BJ (cell line): Measurements from ENCODE around the gene PLAU. TPM values are rescaled to one million over a fixed set of nuclear protein-coding genes. Genes with fewer than 3 reads are reported as not detected.

ENCODE experiments used
- CTCF ChIA-PET: fragments of 350-600 bp; formaldehyde crosslinking; extraction: SDS; loops from one replicate; lab custom pipeline; 2021; ENCODE audit warnings: antibody characterized with exemption, inconsistent platforms; lab: Yijun Ruan, JAX
- POLR2A ChIA-PET: fragments of 300-600 bp; sonication (Branson Sonifier 250); formaldehyde crosslinking; extraction: SDS; loops from one replicate; lab custom pipeline; 2021; ENCODE audit warnings: antibody characterized with exemption; lab: Charles Lee
- DNase-seq: peaks from one replicate; pipeline ENCODE4 v3.0.0-alpha.2; 2011; ENCODE audit warnings: low read depth
- H3K27me3 ChIP-seq: 2 replicates; pipeline ENCODE4 v1.6.0; 2011; ENCODE audit warnings: low read length; ENCODE audit not compliant: control insufficient read depth, insufficient read depth
- H3K36me3 ChIP-seq: 2 replicates; pipeline ENCODE4 v1.5.1; 2011; ENCODE audit warnings: low read length; ENCODE audit not compliant: control insufficient read depth, insufficient read depth
- H3K4me3 ChIP-seq: 2 replicates; pipeline ENCODE4 v1.5.1; 2011; ENCODE audit warnings: low read depth, mild to moderate bottlenecking, control low read depth, low read length
- polyA plus RNA-seq: library from polyadenylated mRNA; depleted of rRNA; stranded (reverse); fragments of >200 nt; gene quantifications from 2 replicates; pipeline ENCODE4 v1.2.3, GENCODE V29; 2011
- TF ChIP-seq, protein P1 (sequence below): IDR thresholded peaks from 2 replicates; pipeline ENCODE4 v1.5.1; 2011; ENCODE audit warnings: low read depth, mild to moderate bottlenecking, control low read depth, inconsistent platforms, low read length, moderate library complexity; ENCODE audit not compliant: insufficient read depth

PLAU gene
- polyA plus RNA-seq, 1 experiment = 37.2 TPM

GRCh38 chr10:73865459-73866442 lies 45.2 kb upstream of the PLAU start:
- CTCF ChIA-PET = interaction anchor here (0.6 to 2.6 kb wide), 4 partner anchors 14 to 75 kb away, joined by 3 to 11 read pairs (median 4); no protein-coding TSS in a partner anchor

DNA sequence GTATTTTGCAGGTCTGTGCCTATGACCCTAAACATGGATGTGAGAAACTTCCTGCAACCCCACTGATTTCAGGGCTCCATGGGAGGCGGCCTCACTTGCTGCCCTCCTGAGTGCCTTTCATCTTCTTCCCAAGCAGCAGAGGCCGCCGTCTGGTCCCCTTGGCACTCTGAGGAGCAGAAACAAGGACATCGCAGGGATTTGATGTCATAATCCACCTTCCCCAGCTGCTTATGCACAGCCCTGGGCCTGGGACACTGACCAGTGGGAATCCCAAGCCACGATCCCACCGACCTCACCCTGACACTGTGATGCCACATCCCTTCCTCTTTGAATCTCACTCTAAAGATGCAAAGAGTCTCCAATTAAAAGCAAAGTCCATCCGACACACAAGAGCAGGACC lies 44.3 kb upstream of the PLAU start:
- no peak for DNase-seq
- CTCF ChIA-PET = interaction anchor here (0.8 to 2.6 kb wide), 2 partner anchors 11 to 15 kb away, joined by 3 to 11 read pairs; no protein-coding TSS in a partner anchor
- H3K27me3 ChIP-seq = no peaks in the 10 kb centered on the region
- POLR2A ChIA-PET = no interaction called here
- TF ChIP-seq, protein P1, sequence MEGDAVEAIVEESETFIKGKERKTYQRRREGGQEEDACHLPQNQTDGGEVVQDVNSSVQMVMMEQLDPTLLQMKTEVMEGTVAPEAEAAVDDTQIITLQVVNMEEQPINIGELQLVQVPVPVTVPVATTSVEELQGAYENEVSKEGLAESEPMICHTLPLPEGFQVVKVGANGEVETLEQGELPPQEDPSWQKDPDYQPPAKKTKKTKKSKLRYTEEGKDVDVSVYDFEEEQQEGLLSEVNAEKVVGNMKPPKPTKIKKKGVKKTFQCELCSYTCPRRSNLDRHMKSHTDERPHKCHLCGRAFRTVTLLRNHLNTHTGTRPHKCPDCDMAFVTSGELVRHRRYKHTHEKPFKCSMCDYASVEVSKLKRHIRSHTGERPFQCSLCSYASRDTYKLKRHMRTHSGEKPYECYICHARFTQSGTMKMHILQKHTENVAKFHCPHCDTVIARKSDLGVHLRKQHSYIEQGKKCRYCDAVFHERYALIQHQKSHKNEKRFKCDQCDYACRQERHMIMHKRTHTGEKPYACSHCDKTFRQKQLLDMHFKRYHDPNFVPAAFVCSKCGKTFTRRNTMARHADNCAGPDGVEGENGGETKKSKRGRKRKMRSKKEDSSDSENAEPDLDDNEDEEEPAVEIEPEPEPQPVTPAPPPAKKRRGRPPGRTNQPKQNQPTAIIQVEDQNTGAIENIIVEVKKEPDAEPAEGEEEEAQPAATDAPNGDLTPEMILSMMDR = no peak
- H3K4me3 ChIP-seq = no peak overlapping the region
- H3K36me3 ChIP-seq = peaks cover 19% of the 10 kb centered on the region

More at GRCh38 chr10:73865459-73866442, 45.2 kb upstream of the PLAU start:
- no peak for DNase-seq
- Histone ChIP-seq H3K36me3 (peaks cover 16% of the 10 kb centered on the region), H3K4me3 (no peak overlapping the region), H3K27me3 (no peaks in the 10 kb centered on the region)
- TF ChIP-seq, protein P1 = no peak
- POLR2A ChIA-PET = interaction anchor here (0.6 kb wide), 1 partner anchor 15 kb away, joined by 3 read pairs; no protein-coding TSS in a partner anchor

GRCh38 chr10:73867126-73867807 lies 43.7 kb upstream of the PLAU start:
- ChIA-PET POLR2A (interaction anchor here (0.6 kb wide), 1 partner anchor 250 kb away, joined by 3 read pairs; no protein-coding TSS in a partner anchor), CTCF (interaction anchor here (0.6 to 2.6 kb wide), 5 partner anchors 9 to 74 kb away, joined by 3 to 11 read pairs (median 3); no protein-coding TSS in a partner anchor)
- H3K27me3 ChIP-seq = no peaks in the 10 kb centered on the region
- peaks cover 17% of the 10 kb centered on the region for H3K36me3 ChIP-seq
- no peak for DNase-seq
- TF ChIP-seq, protein P1 = no peak
- H3K4me3 ChIP-seq = no peak overlapping the region

DNA sequence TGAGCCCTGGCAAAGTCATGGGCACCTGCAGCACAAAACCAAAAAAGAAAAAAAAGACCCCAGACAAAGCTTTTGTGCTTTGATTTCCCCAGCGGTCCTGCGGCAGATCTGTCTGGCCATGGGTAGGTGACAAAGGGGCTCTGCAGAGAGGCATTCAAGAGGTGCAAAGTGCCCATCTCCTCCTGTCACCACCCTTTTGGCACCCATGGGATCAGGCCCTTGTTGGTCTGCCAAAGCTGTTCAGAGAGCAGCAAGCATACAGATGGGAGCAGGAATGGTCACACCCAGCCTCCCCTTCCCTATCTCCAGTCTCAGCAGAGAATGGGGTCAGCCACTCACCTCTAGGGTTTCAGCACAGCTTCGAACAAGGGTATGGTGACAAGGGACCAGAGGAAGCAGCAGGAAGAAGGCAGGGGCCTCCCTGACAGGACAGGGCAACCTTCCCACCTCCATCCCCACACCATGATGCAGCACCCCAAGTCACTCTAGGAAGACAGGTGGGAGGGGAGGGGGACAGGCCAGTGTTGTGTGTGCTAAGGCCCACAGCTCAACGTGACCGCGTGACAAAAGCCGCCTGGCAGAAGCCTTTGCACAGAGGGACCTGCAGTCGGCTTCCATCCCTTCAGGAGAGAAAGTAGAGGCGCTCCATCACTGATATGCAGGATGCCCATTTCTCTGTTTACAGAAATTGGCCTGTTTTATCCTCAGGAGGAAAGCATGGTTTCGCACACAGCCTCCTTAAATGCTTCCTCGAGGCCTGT lies 42.9 kb upstream of the PLAU start:
- peaks cover 17% of the 10 kb centered on the region for H3K36me3 ChIP-seq
- no peak for DNase-seq
- no peaks in the 10 kb centered on the region for H3K27me3 ChIP-seq
- H3K4me3 ChIP-seq = no peak overlapping the region
- POLR2A ChIA-PET = interaction anchor here (0.6 kb wide), 1 partner anchor 249 kb away, joined by 3 read pairs; no protein-coding TSS in a partner anchor
- TF ChIP-seq, protein P1 = no peak
- CTCF ChIA-PET = interaction anchor here (0.6 to 2.6 kb wide), 4 partner anchors 10 to 73 kb away, joined by 3 to 11 read pairs (median 3); no protein-coding TSS in a partner anchor
